ENCODE data around the gene MRPL51.

Gene MRPL51

DNA sequence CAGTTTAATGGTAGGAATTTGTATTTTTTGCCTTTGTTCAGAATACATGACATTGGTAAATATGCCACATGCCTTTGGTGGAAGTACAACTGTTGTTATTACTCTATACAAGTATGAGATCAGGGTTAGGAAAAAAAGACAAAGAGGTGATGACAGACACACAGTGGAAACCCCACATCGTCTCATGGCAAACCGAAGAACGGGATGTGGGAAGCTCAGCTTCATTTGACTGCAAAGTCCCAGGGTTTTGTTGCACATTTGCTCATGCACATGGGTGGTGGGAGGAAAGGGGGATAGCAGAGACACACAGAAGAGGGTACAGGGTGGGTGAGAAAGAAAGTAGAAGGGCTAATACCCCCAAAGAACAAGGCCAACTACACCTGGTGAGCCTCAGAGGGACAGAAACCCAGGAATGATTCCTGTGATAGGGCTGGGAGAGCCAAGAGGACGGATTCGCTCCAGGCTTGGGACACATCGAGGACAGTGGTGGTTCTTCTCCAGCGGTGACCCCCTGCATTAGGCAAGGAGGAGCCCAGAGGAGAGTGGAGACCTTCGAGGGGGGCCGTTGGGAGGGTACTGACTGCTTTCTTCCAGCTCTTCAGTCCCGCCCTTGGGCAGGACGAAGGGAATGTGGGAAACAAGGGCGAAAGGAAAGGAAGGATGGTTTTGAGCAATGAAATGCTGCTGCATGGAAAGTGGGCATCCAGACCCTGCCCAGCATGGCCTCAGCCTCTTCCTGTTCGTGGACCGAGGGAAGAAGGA lies 30.6 kb downstream of the MRPL51 start:
- H3K27ac ChIP-seq: peak overlapping the region in 1 of 2 donors; percentile 20
- TF ChIP-seq, protein P1, sequence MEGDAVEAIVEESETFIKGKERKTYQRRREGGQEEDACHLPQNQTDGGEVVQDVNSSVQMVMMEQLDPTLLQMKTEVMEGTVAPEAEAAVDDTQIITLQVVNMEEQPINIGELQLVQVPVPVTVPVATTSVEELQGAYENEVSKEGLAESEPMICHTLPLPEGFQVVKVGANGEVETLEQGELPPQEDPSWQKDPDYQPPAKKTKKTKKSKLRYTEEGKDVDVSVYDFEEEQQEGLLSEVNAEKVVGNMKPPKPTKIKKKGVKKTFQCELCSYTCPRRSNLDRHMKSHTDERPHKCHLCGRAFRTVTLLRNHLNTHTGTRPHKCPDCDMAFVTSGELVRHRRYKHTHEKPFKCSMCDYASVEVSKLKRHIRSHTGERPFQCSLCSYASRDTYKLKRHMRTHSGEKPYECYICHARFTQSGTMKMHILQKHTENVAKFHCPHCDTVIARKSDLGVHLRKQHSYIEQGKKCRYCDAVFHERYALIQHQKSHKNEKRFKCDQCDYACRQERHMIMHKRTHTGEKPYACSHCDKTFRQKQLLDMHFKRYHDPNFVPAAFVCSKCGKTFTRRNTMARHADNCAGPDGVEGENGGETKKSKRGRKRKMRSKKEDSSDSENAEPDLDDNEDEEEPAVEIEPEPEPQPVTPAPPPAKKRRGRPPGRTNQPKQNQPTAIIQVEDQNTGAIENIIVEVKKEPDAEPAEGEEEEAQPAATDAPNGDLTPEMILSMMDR (IDR thresholded peaks at IDR 0.05): no peak
- no peak overlapping the region for H3K4me3 ChIP-seq
- DNase-seq (ENCODE audit: low spot score): no peak

DNA sequence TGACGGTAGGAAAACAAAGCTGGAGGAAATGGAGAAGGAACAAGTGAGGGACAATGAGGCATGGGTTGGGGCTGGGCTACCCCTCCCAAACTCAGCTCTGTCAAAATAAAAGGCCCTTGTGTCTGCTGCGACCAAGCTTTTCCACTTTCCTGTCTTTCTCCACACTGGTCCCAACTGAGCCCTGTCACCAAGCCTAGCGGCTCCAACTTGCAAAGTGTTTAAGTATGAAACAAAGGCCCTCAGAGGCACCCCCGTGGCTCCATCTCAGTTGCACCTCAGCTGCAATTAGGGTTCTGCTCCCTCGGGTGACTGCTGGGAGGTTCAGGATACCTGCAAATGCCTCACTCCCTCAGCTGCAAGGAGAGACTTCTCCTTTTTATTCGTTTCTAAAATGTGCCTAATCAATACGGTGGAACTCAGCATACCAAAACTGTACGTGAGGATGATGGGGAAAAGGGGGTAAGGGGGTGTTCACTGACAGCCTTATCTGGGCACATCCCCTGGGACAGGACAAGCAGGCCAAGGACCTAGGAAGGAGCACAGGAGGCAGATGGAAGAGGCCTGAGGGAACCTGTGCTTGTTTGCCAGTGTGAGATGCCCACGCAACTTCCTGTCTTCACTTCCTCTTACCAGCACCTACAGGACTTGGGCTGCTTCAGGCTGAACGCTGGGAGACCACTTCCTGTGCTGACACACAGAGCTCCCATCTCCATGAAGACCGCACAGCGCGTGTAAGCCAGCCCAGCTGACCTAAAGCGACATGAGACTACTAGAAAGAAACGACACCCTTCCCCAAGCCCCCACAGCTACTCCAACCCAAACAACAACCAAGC lies 31.4 kb downstream of the MRPL51 start:
- no peak overlapping the region for H3K4me3 ChIP-seq
- DNase-seq (ENCODE audit: low spot score): no peak
- TF ChIP-seq, protein P1 (IDR thresholded peaks at IDR 0.05): no peak
- H3K27ac ChIP-seq: peak overlapping the region in 1 of 2 donors; percentile 27

DNA sequence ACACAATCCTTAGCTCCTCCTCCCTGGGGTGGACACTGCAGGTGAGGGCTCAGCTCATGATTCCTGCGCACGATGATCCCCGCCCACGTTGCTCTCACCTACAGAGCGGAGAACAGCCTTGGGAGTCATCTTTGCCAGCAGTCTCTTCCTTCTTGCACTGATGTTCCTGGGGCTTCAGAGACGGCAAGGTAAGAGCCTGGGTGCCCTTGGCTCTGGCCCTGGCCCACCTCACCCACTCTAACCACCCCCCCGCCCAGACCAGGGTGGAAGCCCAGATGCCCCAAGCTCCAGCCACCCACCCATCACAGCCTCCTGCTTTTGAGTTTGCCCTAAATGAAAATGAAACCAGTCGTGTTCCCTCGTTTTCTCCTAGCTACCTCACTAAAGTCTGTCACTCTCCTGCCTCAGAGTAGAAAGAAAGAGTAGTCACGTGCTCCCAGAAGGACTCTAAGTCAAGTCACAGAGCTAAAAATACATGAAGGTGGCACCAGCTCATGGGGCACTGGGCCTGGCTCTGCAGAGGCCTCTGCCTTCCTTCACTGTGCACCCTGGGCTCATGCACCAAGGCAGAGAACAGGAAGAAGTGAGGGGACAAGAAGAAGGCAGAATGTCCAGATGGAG lies 32.2 kb downstream of the MRPL51 start:
- peak overlapping the region in 1 of 2 donors; percentile 27 for H3K27ac ChIP-seq
- H3K4me3 ChIP-seq: no peak overlapping the region
- TF ChIP-seq, protein P1 (IDR thresholded peaks at IDR 0.05): no peak
- no peak for DNase-seq (ENCODE audit: low spot score)

DNA sequence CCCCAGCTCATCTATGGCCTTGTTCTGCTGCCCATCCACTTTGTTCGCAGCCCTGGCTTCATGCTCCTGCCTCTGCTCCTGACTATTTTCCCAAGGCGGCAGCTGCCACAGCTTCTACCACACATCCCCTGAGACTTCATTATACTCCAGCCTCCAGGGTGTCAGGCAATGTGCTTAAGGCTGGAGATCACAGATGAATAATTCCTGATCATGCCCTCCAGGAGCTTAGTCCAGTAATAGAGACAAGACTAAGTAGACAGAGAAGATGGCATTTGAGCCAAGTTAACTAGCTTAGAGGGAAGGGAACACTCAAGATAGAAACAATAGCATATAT lies 34.1 kb downstream of the MRPL51 start:
- DNase-seq (ENCODE audit: low spot score): no peak
- H3K27ac ChIP-seq: no peak overlapping the region
- TF ChIP-seq, protein P1 (IDR thresholded peaks at IDR 0.05): no peak
- no peak overlapping the region for H3K4me3 ChIP-seq

DNA sequence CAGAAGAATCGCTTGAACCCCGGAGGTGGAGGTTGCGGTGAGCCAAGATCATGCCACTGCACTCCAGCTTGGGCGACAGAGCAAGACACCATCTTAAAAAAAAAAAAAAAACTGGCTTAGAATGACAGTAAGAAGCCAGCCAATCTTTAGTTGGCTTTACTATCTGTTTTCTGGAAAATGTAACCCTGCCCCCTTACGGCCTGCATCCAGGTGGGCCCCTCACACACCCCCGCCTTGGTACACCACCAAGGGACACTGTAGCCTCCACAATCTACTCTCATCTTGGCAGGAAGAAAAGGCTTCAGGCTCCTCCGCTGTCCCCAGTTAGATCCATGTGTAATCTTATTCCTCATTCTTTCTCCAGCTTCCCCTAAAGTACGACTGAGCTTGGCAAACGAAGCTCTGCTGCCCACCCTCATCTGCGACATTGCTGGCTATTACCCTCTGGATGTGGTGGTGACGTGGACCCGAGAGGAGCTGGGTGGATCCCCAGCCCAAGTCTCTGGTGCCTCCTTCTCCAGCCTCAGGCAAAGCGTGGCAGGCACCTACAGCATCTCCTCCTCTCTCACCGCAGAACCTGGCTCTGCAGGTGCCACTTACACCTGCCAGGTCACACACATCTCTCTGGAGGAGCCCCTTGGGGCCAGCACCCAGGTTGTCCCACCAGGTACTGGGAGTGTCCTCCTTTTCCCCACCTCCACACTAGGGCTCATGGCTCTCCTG lies 34.6 kb downstream of the MRPL51 start:
- no peak overlapping the region for H3K27ac ChIP-seq
- no peak for DNase-seq (ENCODE audit: low spot score)
- TF ChIP-seq, protein P1 (IDR thresholded peaks at IDR 0.05): no peak
- no peak overlapping the region for H3K4me3 ChIP-seq

DNA sequence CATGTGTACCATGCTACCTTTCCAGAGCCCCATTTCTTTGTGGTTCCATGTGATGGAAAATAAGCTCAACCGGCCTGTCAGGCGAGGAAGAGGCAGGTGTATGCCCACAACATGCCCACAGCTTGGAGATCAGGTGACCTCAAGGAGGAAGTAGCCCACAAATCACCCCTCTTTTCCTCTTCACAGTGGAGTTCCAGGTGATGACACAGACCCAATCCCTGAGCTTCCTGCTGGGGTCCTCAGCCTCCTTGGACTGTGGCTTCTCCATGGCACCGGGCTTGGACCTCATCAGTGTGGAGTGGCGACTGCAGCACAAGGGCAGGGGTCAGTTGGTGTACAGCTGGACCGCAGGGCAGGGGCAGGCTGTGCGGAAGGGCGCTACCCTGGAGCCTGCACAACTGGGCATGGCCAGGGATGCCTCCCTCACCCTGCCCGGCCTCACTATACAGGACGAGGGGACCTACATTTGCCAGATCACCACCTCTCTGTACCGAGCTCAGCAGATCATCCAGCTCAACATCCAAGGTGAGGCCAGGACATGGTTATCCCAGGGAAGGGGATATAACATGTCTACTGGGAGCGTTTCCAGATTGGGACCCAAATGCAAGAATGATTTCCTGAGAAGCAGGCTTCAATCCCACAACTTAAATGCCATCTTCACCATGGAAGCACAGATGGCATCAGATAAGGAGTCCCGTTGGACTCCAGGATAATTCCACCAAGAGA lies 35.7 kb downstream of the MRPL51 start:
- Histone ChIP-seq H3K4me3 (no peak overlapping the region), H3K27ac (no peak overlapping the region)
- no peak for DNase-seq (ENCODE audit: low spot score)
- TF ChIP-seq, protein P1 (IDR thresholded peaks at IDR 0.05): no peak

Data from coronary artery (tissue), 2 donors.